K562 (cell line): ENCODE results near the gene ZBTB7A. TPM values are rescaled to one million over a fixed set of nuclear protein-coding genes. Genes with fewer than 3 reads are reported as not detected.

ENCODE experiments used
- CEBPG ChIP-seq, 3 experiments: fragments of 200-800 bp in 1 of 3; sonication (Bioruptor generic) in 1 of 3; sonication (generic) in 1 of 3; formaldehyde crosslinking in 1 of 3; IDR thresholded peaks in 2 of 3; conservative IDR thresholded peaks in 1 of 3; 2 replicates each; pipeline versions ENCODE4 v1.6.1 to v1.8.0; 2016 to 2022; ENCODE audit warnings: missing compliant biosample characterization in 2 of 3, missing genetic modification characterization in 2 of 3, mild to moderate bottlenecking in 1 of 3, missing genetic modification reagents in 1 of 3
- DIDO1 ChIP-seq: fragments of 450-650 bp; IDR thresholded peaks from 2 replicates; pipeline ENCODE4 v1.6.1; 2016; ENCODE audit warnings: low read depth, missing biosample characterization, missing genetic modification characterization
- FIP1L1 ChIP-seq: fragments of 200-400 bp; formaldehyde crosslinking; IDR thresholded peaks from 2 replicates; pipeline ENCODE4 v1.6.1; 2018; ENCODE audit warnings: mild to moderate bottlenecking, low read depth, low read length; ENCODE audit not compliant: poor library complexity, severe bottlenecking
- FUS ChIP-seq: fragments of 200-400 bp; formaldehyde crosslinking; optimal IDR thresholded peaks from 2 replicates; pipeline ENCODE3; 2017; ENCODE audit warnings: low read depth, low read length
- KAT7 ChIP-seq: sonication (generic); formaldehyde crosslinking; IDR thresholded peaks from 2 replicates; pipeline ENCODE4 v1.8.0; 2022; ENCODE audit warnings: missing genetic modification reagents, mild to moderate bottlenecking, borderline replicate concordance
- KDM5B ChIP-seq: fragments of 200-600 bp; sonication (generic); IDR thresholded peaks from 2 replicates; pipeline ENCODE4 v1.6.1; 2012; ENCODE audit warnings: low read depth, mild to moderate bottlenecking, moderate library complexity, low read length, control low read depth, inconsistent platforms; ENCODE audit not compliant: insufficient replicate concordance
- MTA2 ChIP-seq: fragments of 450-650 bp; IDR thresholded peaks from 2 replicates; pipeline ENCODE4 v1.6.1; 2016; ENCODE audit warnings: low read depth
- NONO ChIP-seq, 2 experiments: fragments of 200-400 bp in 1 of 2; fragments of 450-650 bp in 1 of 2; formaldehyde crosslinking in 1 of 2; IDR thresholded peaks; 2 replicates each; pipeline ENCODE4 v1.6.1; 2017; ENCODE audit warnings: low read depth in 2 of 2, mild to moderate bottlenecking in 2 of 2, moderate library complexity in 2 of 2, low read length in 1 of 2
- RAD51 ChIP-seq: fragments of 450-650 bp; IDR thresholded peaks from 2 replicates; pipeline ENCODE4 v1.7.1; 2016; ENCODE audit warnings: low read depth, mild to moderate bottlenecking, borderline replicate concordance
- RBM14 ChIP-seq: fragments of 200-400 bp; formaldehyde crosslinking; IDR thresholded peaks from 2 replicates; pipeline ENCODE4 v1.6.1; 2018; ENCODE audit warnings: low read depth, mild to moderate bottlenecking, low read length, moderate library complexity, borderline replicate concordance; ENCODE audit not compliant: insufficient read depth
- YBX1 ChIP-seq: fragments of 450-650 bp; IDR thresholded peaks from 2 replicates; pipeline ENCODE4 v1.7.1; 2016; ENCODE audit warnings: mild to moderate bottlenecking
- ZBED1 ChIP-seq: IDR thresholded peaks from 2 replicates; pipeline ENCODE4 v1.6.1; 2014
- ZC3H8 ChIP-seq: fragments of 450-650 bp; IDR thresholded peaks from 2 replicates; pipeline ENCODE4 v1.6.1; 2017
- ZNF41 ChIP-seq: fragments of 250-450 bp; sonication (Bioruptor Pico); conservative IDR thresholded peaks from 2 replicates; pipeline ENCODE4 v1.4.0; 2020; ENCODE audit warnings: mild to moderate bottlenecking
- ZNF717 ChIP-seq: fragments of 250-450 bp; sonication (Bioruptor Pico); IDR thresholded peaks from 2 replicates; pipeline ENCODE4 v1.5.0; 2021
- polyA plus RNA-seq, 8 experiments: library from polyadenylated mRNA; depleted of rRNA in 4 of 8; stranded (reverse) in 5 of 8; unstranded in 3 of 8; fragments of >200 nt; fragmentation: Nextera tagmentation in 2 of 8; fragmentation: Illumina TruSeq in 1 of 8; extraction: Ambion mirVana in 2 of 8; extraction: Trizol in 1 of 8; gene quantifications; 2 replicates each; pipeline versions ENCODE4 v1.2.1 to v1.2.3, GENCODE V29; 2011 to 2014; ENCODE audit warnings: inconsistent platforms in 1 of 8, missing spikeins in 1 of 8
- total RNA-seq, 7 experiments: library from RNA; depleted of rRNA in 6 of 7; stranded (reverse); fragments of >200 nt in 6 of 7; fragmentation: Illumina TruSeq in 2 of 7; extraction: Trizol in 2 of 7; gene quantifications; 2 replicates each; pipeline versions ENCODE4 v1.2.1 to v1.2.3, GENCODE V29; 2011 to 2021; ENCODE audit warnings: low replicate concordance in 1 of 7
- TF ChIP-seq, protein P1 (sequence below), 2 experiments: fragments of 450-650 bp; formaldehyde crosslinking in 1 of 2; IDR thresholded peaks; 2 replicates each; pipeline versions ENCODE4 v1.4.0 to v1.6.1; 2014 to 2020; ENCODE audit warnings: mild to moderate bottlenecking in 2 of 2, borderline replicate concordance in 1 of 2, low read depth in 1 of 2
- TF ChIP-seq, protein P2 (sequence below), 2 experiments: fragments of 450-650 bp in 1 of 2; sonication (generic) in 1 of 2; formaldehyde crosslinking; conservative IDR thresholded peaks; 2 replicates each; pipeline versions ENCODE4 v1.4.0 to v1.8.1; 2020 to 2022; ENCODE audit warnings: mild to moderate bottlenecking in 1 of 2, missing genetic modification reagents in 1 of 2
- TF ChIP-seq, protein P3 (sequence below): sonication (generic); formaldehyde crosslinking; IDR thresholded peaks from 2 replicates; pipeline ENCODE4 v1.8.0; 2022; ENCODE audit warnings: missing genetic modification reagents, mild to moderate bottlenecking, borderline replicate concordance

ZBTB7A gene
- total and polyA plus RNA-seq, 9 of the 15 experiments (the other 6 are each of a cell fraction or from before 2014, with no cell fraction given): 0.11 to 34.0 (median 4.6) TPM

DNA sequence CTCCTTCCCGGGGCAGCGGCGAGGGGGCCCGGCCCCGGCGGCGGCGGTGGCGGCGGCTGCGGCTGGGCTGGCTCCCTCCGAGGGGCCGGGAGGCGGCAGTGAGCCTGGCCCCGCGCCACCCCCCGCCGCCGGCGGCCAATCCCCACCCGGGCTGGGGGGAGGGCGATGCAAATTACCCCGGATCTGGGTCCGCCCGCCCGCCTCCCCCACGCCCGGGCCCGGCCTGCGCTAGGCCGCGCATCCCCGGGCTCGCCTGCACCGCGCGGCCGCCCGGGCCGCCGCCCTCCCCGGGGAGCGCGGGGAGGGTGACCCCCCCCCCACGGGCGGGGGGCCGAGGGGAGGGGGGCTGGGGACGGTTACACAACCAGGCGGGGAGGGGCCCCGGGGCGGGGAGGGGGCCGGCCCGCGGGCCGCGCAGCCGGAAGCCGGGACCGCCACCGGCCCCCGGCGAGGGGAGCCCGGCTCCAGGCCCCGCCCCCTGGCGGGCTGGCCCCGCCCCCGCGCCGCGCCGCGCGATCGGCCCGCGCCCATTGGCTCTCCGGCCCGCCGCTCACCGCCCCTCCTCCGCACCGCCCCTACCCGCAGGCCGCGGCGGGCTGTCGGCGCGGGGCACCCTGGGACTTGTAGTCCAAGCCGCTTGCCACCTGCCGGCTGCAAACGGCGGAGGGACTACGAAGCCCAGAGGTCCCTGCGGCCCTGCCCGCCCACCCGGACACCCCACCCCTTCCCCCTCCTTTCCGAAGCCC, 1.1 kb downstream of the ZBTB7A start (continued):
- TF ChIP-seq, protein P1, sequence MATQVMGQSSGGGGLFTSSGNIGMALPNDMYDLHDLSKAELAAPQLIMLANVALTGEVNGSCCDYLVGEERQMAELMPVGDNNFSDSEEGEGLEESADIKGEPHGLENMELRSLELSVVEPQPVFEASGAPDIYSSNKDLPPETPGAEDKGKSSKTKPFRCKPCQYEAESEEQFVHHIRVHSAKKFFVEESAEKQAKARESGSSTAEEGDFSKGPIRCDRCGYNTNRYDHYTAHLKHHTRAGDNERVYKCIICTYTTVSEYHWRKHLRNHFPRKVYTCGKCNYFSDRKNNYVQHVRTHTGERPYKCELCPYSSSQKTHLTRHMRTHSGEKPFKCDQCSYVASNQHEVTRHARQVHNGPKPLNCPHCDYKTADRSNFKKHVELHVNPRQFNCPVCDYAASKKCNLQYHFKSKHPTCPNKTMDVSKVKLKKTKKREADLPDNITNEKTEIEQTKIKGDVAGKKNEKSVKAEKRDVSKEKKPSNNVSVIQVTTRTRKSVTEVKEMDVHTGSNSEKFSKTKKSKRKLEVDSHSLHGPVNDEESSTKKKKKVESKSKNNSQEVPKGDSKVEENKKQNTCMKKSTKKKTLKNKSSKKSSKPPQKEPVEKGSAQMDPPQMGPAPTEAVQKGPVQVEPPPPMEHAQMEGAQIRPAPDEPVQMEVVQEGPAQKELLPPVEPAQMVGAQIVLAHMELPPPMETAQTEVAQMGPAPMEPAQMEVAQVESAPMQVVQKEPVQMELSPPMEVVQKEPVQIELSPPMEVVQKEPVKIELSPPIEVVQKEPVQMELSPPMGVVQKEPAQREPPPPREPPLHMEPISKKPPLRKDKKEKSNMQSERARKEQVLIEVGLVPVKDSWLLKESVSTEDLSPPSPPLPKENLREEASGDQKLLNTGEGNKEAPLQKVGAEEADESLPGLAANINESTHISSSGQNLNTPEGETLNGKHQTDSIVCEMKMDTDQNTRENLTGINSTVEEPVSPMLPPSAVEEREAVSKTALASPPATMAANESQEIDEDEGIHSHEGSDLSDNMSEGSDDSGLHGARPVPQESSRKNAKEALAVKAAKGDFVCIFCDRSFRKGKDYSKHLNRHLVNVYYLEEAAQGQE (IDR thresholded peaks at IDR 0.05; ENCODE audit: borderline replicate concordance): no peak
- TF ChIP-seq, protein P1 (CRISPR knock-in tag; IDR thresholded peaks at IDR 0.05; ENCODE audit: low read depth): no peak
- TF ChIP-seq RBM14 (no peak), ZBED1 (no peak), CEBPG (CRISPR knock-in tag; IDR thresholded peaks at IDR 0.05) (no peak), CEBPG (tag; conservative IDR thresholded peaks at IDR 0.05 in 1 of 2, IDR thresholded peaks at IDR 0.05 in 1 of 2) (peak; percentile 22 to 26; a peak in 1 of 4 replicates), KDM5B (no peak), FUS (no peak), MTA2 (no peak), ZNF41 (CRISPR knock-in tag) (no peak), YBX1 (no peak), ZNF717 (CRISPR knock-in tag) (no peak), RAD51 (no peak), NONO (IDR thresholded peaks at IDR 0.05; ENCODE audit: low read depth in 2 of 2, low read length in 1 of 2) (no peak), KAT7 (CRISPR knock-in tag) (no peak), DIDO1 (tag) (no peak), FIP1L1 (no peak), ZC3H8 (no peak)
- TF ChIP-seq, protein P2, sequence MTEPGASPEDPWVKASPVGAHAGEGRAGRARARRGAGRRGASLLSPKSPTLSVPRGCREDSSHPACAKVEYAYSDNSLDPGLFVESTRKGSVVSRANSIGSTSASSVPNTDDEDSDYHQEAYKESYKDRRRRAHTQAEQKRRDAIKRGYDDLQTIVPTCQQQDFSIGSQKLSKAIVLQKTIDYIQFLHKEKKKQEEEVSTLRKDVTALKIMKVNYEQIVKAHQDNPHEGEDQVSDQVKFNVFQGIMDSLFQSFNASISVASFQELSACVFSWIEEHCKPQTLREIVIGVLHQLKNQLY (CRISPR knock-in tag; conservative IDR thresholded peaks at IDR 0.05): no peak
- TF ChIP-seq, protein P3, sequence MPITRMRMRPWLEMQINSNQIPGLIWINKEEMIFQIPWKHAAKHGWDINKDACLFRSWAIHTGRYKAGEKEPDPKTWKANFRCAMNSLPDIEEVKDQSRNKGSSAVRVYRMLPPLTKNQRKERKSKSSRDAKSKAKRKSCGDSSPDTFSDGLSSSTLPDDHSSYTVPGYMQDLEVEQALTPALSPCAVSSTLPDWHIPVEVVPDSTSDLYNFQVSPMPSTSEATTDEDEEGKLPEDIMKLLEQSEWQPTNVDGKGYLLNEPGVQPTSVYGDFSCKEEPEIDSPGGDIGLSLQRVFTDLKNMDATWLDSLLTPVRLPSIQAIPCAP (CRISPR knock-in tag): no peak
